NCI-H345 treated with DMSO at 0.1 percent for 48 hours (cell line): Measurements from ENCODE around the gene HMGCS2.
"Not testable (repeated sequence)": the region's sequence is repeated elsewhere in the genome, so short reads cannot be mapped to it uniquely, and the experiment has no call there.

Experiments used
- DNase-seq: peaks from one replicate; lab custom pipeline; 2025; ENCODE audit not compliant: unreplicated experiment; lab: John Stamatoyannopoulos, UW

HMGCS2 gene

DNA sequence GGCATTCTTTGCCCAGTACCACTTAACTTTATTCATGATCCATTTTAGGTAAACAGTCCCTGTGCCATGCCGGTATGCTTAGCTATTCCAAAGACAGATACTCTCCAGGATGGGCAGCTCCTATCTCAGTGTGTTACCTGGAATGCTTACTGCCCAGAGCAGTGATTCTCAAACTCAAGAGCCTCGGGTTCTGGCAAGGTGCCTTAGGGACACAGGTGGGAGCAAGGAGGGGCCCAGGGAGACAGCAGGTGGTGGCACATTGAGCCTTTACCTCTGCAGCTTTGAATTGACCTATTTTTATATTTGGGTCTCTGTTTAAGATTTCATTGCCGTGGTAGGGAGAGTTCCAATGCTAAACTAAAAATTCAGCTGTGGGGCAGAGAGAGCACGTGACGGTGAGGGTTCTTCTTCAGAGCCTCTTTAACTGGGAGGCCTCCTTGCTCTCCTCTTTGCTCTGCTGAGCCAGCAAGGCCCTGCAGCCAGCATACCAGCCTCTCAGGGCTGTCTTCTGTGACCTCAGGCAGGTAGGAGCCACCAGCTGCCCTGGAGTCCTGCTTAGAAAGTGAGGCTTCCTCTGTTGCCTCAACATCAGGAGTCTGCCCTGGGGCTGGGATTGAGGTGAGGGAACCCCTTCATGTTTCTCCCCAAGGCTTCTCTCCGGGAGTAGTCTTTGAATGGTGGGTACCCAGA, 36.8 kb downstream of the HMGCS2 start:
- no peak for DNase-seq

DNA sequence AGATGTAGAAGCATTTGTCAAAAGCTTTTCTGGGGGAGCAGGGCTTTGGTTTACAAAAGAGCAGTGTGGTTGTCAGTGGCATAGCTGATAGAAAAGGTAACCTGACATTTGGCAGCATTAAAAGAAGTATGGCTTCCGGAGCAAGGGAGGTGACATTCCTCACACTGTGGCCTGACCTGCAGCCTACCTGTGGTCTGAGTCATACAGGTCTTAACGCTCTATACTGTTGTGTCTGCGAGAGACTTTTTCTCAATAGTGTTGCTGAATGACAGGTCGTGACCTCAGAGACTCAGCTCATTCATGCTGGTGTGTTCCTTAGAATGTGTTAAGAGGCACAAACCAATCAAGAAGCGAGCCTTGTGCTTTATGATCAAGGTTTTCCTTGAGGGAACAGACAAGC, 37.6 kb downstream of the HMGCS2 start:
- no peak for DNase-seq

DNA sequence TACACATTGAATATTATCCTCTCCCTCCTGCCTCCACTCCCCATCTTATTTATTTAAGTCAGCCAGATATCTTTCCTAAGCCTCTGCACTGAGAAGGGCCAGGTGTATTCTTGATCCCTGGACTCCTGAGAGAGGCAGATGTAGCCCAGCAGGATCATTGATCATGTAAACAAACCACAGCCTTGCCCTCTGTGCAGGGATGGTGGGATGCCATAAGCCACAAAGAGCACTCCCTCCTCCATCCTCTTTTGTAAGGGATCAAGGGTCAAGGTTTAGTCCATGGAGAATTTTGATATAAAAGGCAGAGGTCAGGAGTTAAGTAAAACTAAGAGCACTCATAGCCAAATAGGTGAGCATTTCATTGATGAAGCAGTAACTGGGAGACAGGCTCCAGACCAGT, 39.7 kb downstream of the HMGCS2 start:
- DNase-seq = no peak

DNA sequence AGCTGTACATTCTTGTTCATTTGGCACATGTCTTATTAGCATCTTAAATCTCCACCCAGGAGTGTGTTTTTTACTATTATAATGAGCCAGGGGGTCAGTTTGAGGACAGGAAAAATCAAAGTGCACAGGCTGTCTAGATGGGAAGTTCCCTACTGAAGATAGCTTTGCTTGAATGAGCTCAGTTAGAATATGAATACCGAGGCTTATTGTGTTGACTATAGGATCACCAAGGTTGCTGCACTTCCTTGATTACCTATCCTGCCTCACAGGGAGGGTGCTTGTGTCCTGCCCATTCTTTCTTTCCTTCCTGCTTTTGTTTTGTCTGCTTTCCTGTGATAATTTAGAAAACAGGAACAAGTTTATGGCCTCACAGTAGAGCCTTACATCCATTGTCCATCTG, 40.7 kb downstream of the HMGCS2 start:
- no peak for DNase-seq

DNA sequence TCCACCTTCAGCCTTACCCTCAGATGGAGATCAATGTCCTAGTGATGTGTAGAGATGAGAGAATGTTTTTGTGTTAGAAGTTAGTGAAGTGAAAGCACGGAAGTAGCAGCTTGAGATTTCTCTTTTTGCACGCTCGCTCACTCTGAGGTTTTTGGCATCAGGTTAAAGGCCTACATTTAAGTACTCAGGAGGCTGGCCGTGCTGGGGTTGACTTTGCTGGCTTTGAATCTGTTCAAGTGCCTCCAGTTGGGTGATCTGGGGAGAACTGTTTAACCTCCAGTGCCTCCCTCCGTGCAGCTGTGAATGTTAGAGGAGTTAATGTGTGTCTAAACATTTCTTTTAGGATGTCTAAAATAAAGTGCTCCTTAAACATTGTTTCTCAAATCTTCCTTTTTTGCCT, 43.1 kb downstream of the HMGCS2 start:
- DNase-seq = no peak

DNA sequence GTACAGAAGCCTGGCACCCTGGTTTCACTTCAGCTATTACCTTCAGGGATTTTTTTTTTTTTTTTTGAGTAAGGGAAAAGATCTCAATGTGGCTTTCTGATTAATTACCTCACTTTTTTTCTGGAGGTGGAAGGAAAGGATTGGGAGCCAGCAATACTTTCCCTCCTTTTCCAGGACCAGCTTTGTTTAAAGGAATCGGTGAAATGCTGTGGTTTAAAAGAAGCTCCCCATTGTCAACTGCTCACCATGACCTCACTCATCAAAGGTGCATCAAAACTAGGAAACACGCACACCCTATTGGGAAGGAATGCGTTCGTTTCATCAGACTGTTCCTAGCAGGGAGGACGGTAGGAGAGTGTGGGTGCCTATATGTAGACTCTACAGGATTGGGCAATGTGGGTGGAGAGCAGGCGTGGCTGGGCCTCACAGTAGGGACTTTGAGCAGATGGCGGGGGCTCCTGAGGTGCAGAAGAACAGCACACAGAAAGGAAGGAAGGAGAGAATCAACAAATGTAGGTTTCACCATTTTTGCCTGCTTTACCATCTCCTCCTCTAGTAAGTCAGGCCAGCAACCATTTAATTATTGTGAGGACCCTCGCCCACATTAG, 44.0 kb downstream of the HMGCS2 start:
- DNase-seq = no peak

DNA sequence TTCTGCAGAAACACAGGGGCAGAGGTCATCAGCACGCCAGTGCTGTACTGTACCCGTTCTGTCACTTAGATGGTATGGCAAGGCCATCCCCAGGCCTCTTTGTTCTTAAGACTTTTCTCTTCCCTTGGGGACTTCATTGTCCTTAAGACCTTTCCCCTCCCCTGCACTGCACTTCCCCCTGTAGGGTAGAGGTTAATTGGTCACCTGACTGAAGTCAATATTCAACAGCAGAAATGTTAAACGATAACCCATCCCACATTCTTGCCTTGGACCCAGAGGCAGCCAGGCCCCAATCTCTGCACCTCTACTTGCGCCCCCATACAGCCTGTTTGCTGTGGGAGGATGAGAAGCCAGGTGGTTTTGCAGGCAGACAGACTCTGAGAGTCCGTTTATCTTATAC, 46.8 kb downstream of the HMGCS2 start:
- DNase-seq = no peak

DNA sequence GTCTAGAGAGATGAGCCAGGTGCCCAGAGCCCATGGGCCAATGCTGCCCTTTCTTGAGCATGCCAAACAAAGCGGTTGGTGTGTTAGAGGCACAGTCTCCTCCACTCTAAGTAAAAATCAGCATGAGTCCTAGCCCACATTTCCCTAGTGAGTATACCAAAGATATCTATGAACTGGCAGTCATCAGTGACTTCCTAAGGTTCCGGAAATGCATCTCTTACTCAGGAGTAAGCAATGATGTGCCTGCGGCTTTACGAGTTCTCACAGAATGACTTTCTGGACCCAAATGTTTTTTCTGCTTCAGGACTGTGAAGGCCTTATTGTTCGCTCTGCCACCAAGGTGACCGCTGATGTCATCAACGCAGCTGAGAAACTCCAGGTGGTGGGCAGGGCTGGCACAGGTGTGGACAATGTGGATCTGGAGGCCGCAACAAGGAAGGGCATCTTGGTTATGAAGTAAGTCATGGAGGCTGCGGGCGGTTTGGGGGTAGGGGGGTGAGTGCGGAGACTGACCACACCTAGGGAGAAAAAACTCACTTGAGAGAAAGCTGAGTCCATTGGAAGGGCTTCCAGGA, 47.8 kb downstream of the HMGCS2 start:
- DNase-seq = no peak

DNA sequence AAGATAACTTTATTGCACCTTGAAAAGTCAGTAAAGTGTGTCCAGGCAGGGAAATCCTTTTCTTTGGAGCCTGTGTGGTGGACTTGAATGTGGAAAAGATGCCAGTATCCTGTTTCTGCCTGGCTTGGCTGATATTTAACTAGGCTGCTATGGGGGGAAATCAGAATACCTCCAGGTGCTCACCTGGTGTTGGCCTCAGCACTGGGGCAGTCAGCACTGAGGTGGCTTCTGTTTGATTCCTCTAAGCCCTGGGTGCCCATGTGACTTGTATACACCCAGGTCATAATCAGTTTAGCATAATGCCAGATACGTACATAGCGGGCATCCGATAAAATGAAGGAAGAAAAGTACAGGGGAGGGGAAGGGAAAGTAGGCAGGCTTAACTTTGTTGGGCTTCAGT, 49.7 kb downstream of the HMGCS2 start:
- no peak for DNase-seq

DNA sequence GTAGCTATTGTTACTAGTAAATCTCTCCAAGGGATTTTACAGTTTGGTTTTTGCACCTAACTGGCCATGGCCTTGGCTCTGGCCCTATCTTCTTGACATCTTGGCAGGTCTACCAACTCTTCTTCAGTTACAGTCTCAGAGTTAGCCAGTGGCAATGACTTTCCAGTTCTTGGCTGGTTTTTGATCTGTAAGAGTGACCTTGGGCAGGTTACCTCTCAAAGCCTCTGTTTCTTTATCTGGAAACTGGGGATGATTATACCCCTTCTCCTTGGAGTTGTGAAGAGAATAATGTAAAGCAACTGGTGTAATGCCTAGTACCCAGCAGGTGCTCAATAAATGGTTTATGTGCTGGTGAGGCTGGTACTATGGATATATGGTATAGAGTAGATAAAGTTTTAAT, 50.3 kb downstream of the HMGCS2 start:
- DNase-seq = no peak

DNA sequence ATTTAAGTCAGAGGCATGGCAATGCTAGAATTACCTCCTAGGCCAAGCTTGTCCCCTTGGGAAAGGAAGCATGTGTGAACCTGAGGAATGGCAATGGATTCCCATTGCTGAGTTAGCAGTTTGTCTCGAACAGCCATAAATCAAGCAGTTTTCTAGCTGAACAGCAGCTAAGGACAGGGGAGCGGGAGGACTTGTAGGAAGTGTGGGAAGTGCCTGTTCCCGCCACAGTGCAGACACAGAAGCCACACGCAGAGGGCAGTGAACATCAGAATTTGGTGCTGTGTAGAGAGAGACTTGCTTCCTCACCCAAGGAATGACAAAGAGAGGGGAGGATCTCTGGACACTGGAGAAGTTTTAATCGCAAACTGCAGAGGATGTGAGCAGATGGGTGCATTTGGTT, 53.2 kb downstream of the HMGCS2 start:
- DNase-seq = no peak

DNA sequence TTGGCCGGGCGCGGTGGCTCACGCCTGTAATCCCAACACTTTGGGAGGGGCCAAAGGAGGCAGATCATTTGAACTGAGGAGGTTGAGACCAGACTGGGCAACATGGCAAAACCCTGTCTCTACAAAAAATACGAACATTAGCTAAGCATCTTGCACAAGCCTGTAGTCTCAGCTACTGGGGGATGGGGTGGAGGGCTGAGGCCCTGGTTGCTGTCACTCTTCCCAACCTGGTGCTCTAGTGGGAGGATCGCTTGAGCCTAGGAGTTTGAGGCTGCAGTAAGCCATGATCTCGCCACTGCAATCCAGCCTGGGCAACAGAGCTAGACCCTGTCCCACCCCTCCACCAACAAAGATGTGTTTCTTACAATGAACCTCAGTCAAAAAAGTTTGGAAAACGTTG, 54.1 kb downstream of the HMGCS2 start:
- DNase-seq = no peak

DNA sequence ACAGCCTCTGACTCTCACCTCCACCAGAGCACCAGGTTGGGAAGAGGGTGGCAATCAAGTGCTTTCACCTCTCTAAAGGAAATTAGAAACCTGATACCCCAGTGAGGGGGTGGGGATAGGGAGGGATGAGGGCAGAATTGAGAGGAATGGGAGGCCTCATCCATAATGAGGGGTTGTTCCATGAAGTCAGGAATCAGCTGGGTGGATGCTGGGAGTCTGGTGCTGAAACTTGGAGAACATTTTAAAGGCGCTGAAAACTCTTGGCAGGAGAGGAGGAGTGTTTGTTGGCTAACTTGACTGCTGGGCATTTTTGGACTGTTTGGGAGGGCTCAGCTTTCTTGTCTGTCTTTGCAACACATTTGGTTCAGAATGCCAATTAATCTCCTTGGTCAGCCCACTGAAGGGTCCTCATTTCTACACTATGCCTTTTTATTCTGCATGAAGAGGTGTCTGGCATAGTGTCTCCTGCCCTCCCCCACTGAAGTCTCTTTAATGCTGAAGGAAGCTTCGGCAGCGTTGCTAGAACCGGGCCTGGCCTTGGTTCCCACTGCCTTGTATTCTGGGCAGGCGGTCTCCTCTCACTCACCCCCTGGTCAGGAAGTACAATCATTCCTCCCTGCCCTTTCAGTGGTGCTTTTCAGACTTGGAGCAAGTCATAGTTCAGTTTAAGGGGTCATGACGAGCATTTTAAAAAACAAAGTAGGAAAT, 54.8 kb downstream of the HMGCS2 start:
- no peak for DNase-seq

DNA sequence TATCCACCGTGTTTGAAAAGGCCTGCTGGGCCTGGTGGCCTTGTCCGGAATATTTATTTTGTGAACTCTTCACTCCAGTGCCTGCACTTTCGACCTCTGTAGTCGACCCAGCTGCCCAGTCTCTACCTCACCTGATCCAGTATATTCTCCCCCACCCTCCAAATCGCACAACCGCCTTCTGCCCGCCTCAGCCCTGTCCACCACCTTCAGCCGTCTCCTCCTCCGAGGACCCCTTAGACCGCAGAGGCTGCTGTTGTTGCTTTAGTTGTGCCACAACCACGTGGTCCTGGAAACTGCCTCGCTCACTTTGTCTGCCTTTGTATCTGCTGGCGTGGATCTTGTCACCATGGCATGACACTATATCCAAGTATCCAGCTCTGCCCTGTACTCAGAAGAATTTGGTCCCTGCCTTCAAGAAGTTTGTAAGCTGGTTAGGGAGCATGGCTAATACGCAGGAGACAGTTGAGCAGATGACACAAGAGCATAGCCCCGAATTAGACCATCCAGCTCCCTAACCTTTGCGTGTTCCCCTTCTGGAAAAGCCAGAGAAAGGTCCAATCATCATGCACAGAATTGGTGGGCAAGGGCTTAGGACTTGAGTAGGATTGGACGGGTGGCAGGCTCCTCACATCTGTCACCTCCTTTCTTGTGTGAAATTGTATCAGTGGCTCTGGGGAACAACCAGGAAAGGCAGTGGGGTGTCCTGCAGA, 55.5 kb downstream of the HMGCS2 start:
- no peak for DNase-seq

DNA sequence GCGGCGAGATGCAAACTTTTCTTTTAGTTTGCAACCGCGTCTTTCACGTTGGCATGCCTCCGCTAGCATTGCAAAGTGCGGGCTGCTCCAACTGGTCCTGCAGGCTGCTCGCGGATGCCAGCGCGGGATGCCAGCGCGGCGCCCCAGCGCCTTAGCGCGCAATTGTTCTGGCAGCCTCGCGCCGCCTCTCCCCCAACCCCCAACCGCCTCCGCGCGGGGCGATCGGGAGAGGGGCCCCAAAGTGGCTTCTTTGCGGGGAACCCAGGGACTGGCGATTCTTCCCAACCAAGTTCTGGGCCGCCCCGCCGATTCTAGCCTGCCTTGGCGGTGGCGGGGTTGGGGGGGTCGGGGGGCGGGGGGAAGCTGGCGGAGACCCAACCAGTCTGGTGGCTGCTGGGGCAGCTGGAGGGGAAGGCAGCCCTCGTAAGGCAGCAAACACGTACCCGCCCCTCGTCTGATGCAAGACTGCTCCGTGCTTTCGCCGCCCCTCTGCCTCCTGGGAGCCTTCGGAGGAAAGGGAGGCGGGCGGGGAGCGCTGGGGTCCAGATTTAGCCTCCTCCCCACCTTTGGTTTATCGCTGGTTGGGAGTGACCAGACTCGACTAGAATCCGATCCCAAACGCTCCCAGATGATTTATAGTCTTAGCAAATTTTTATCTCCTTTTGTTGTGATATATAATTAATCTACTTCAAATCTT, 56.2 kb downstream of the HMGCS2 start:
- DNase-seq = peak; percentile 82

DNA sequence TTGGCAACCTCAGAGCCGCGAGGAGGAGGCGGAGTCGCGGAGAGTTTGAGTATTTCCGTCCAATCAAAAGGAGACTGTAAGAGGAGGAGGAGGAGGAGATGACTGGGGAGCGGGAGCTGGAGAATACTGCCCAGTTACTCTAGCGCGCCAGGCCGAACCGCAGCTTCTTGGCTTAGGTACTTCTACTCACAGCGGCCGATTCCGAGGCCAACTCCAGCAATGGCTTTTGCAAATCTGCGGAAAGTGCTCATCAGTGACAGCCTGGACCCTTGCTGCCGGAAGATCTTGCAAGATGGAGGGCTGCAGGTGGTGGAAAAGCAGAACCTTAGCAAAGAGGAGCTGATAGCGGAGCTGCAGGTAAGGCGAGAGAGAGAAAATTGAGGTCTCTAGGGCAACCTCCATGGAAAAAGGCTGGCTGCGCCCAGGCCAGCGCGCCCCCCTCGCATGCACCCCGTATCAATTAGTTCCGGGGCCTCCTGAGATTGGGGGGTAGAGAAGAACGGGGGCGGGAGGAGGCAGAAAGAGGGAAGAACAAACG, 56.8 kb downstream of the HMGCS2 start, which contains the start of gene PHGDH:
Gene PHGDH (plus strand): TSS at position 131 of the 538 bp plus-strand sequence. CDS start 89 bp downstream, at position 220.
- DNase-seq = peak; percentile 91

DNA sequence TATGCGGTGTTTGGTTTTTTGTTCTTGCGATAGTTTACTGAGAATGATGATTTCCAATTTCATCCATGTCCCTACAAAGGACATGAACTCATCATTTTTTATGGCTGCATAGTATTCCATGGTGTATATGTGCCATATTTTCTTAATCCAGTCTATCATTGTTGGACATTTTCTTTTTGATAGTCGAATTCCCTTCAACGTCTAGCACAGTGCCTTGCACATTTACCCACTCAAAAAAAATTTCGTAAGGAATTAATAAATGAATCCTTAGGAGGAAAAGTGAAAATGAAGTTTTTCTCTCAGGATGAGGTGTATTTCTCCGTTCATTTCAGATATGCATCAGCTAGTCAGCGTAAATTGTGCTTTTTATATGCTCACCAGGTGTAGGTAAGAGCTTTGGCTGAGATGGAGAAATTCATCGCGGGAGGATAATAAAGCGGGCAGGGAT, 57.3 kb downstream of the HMGCS2 start:
- not testable (repeated sequence) for DNase-seq

DNA sequence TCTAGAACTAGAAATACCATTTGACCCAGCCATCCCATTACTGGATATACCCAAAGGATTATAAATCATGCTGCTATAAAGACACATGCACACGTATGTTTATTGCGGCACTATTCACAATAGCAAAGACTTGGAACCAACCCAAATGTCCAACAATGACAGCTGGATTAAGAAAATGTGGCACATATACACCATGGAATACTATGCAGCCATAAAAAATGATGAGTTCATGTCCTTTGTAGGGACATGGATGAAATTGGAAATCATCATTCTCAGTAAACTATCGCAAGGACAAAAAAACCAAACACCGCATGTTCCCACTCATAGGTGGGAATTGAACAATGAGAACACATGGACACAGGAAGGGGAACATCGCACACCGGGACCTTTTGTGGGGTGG, 62.1 kb downstream of the HMGCS2 start:
- not testable (repeated sequence) for DNase-seq

DNA sequence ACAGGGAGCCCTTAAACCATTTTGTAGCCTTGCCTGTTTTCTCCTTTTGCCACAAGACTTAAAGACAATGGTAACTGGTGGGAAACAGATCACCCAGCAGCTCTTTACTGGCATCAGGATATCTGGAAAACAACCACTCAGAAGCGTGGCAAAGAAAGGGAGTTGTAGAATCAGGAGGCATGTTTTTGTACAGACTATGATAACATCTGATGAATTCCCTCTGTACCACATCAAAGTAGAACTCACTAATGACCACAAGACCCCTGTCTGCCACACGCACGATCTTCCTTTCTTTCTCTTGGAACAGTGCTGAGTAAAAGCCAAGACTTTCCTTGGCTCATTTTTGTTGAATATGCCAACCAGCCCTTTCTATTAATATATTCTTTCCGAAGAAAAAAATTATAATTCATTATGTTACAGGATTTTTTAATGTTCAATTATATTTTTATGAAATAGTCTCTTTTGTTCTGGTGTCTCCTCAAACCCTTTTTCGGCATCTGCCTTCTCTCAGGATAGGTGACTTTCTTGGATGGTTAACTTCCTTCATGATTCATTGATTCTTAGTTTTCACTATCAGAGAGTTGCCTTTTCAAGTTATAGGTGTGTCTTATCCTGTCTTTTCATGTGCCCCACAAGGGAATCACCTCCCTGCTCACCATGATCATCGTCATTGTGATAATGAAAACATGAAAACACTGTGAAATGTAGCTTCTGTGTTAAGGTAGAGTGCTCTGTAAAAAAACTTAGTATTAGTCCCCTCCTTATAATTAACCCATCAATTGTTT, 64.8 kb downstream of the HMGCS2 start:
- DNase-seq = no peak

DNA sequence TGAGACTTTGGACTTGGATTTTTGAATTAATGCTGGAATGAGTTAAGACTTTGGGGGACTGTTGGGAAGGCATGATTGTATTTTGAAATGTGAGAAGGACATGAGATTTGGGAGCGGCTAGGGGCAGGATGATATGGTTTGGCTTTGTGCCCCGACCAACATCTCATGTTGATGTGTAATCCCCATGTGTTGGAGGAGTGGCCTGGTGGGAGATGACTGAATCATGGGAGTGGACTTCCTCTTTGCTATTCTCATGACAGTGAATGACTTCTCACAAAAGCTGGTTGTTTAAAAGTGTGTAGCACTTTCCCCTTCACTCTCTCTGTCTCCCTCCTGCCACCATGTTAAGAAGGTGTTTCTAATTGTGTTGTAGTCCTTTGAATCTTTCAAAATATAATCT, 66.3 kb downstream of the HMGCS2 start:
- DNase-seq = no peak
